Measurements from ENCODE around the gene DPP9. TPM values are rescaled to one million over a fixed set of nuclear protein-coding genes. Genes with fewer than 3 reads are reported as not detected.

Gene DPP9
- total RNA-seq, 1 donor from 2014 or later: 42.9 TPM

DNA sequence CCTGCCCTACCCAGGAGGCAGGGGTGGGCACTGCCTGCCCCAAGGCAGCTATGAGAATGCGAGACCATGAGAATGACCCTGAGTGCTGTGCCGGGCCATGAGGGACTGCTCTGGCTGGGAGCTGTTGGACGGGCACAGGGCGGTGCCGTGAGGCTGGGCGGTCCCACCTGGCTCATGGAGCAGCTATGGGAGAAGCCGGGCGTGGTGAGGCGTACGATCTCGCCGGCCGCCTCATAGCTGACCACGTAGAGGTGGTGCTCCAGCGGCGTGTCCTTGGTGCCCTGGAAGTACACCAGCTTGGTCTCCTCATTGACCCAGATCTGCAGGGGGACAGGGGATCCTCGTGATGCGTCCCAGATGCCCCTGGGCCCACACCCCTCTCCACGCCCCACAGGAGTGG lies 34.2 kb downstream of the DPP9 start:
- Mint-ChIP-seq H3K36me3 (peaks cover 4% of the 10 kb centered on the region), H3K27ac (no peak overlapping the region), H3K4me3 (no peak overlapping the region), H3K4me1 (ENCODE audit: unreplicated experiment) (no peaks in the 10 kb centered on the region), H3K9me3 (no peaks in the 10 kb centered on the region), H3K27me3 (no peaks in the 10 kb centered on the region)
- no peak for DNase-seq (ENCODE audit: extremely low spot score, unreplicated experiment)
- no peak for TF ChIP-seq CTCF (conservative IDR thresholded peaks at IDR 0.05)

GRCh38 chr19:4688587-4688986 lies 35.1 kb downstream of the DPP9 start:
- no peak for TF ChIP-seq CTCF (conservative IDR thresholded peaks at IDR 0.05)
- Mint-ChIP-seq H3K27me3 (no peaks in the 10 kb centered on the region), H3K9me3 (no peaks in the 10 kb centered on the region), H3K4me1 (ENCODE audit: unreplicated experiment) (no peaks in the 10 kb centered on the region), H3K36me3 (peaks cover 4% of the 10 kb centered on the region), H3K27ac (no peak overlapping the region), H3K4me3 (no peak overlapping the region)
- no peak for DNase-seq (ENCODE audit: extremely low spot score, unreplicated experiment)

- no peaks in the 10 kb centered on the region for H3K27me3 Mint-ChIP-seq
- H3K9me3 Mint-ChIP-seq: no peaks in the 10 kb centered on the region
- H3K27ac Mint-ChIP-seq: no peak overlapping the region
- H3K36me3 Mint-ChIP-seq: peaks cover 4% of the 10 kb centered on the region
- TF ChIP-seq CTCF (conservative IDR thresholded peaks at IDR 0.05): no peak
- H3K4me1 Mint-ChIP-seq (ENCODE audit: unreplicated experiment): no peaks in the 10 kb centered on the region
- no peak for DNase-seq (ENCODE audit: extremely low spot score, unreplicated experiment)
- H3K4me3 Mint-ChIP-seq: no peak overlapping the region
These were observed 36.2 kb downstream of the DPP9 start for GRCh38 chr19:4687396-4687795.

GRCh38 chr19:4686700-4687099 lies 36.9 kb downstream of the DPP9 start:
- H3K4me1 Mint-ChIP-seq (ENCODE audit: unreplicated experiment): no peaks in the 10 kb centered on the region
- no peaks in the 10 kb centered on the region for H3K9me3 Mint-ChIP-seq
- no peak for TF ChIP-seq CTCF (conservative IDR thresholded peaks at IDR 0.05)
- H3K36me3 Mint-ChIP-seq: peaks cover 4% of the 10 kb centered on the region
- no peak overlapping the region for H3K4me3 Mint-ChIP-seq
- DNase-seq (ENCODE audit: extremely low spot score, unreplicated experiment): no peak
- H3K27ac Mint-ChIP-seq: no peak overlapping the region
- no peaks in the 10 kb centered on the region for H3K27me3 Mint-ChIP-seq

DNA sequence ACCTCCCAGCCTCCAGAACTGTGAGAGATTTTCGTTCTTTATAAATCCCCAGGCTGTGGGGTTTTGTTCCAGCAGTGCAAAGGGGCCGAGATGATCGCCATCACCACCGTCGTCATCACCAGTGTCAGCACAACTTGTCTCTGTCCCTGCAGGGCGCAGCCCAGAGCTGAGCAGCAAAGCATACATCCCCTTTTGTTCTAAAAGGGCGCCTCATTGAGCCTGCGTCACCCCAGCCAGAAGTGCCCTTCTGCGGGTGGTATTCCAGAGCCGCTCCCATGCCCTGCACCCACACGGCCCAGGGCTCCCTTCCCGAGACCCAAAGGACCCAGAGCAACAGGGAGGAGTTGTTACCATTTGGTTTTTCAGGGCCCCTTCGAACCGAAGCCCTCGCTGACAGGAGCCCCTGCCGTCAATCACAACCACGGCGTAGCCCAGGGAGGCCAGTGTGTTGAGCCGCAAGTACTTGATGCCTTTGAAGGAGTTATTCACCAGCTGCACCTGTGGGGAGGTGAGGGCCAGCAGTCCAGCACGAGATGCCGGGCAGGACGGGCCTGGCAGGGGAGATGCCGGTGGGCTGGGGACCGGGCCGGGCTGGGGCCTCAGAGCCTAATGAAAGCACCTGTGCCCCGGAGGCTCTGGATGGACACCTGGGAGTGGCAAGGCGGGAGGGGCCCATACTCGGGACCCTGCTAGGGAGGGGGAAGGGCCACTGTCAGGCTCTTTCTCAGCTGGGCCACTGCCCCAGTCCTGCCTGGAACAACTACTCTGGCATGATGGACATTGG lies 39.1 kb downstream of the DPP9 start:
- TF ChIP-seq CTCF (conservative IDR thresholded peaks at IDR 0.05): no peak
- no peak for DNase-seq (ENCODE audit: extremely low spot score, unreplicated experiment)
- no peaks in the 10 kb centered on the region for H3K4me1 Mint-ChIP-seq (ENCODE audit: unreplicated experiment)
- peaks cover 4% of the 10 kb centered on the region for H3K36me3 Mint-ChIP-seq
- H3K4me3 Mint-ChIP-seq: no peak overlapping the region
- H3K9me3 Mint-ChIP-seq: no peaks in the 10 kb centered on the region
- H3K27me3 Mint-ChIP-seq: no peaks in the 10 kb centered on the region
- H3K27ac Mint-ChIP-seq: no peak overlapping the region
